HG03135 (cell line): ENCODE measurements around the gene SYT17.

ENCODE experiments used
- ATAC-seq: cut with Tn5 transposase; IDR thresholded peaks from one replicate; pipeline ENCODE4 v1.9.1; 2021; ENCODE audit warnings: mild to moderate bottlenecking, moderate library complexity; ENCODE audit not compliant: unreplicated experiment

SYT17 gene

GRCh38 chr16:19167710-19168370 is at the start of gene SYT17:
Gene SYT17, plus strand, starts transcription at chr16:19168240. Its CDS starts 407 bp downstream, at chr16:19168647.
- ATAC-seq: peak; percentile 55

GRCh38 chr16:19118938-19119431 is 49.1 kb upstream of the SYT17 start:
- ATAC-seq: no peak

GRCh38 chr16:19119564-19119963 is 48.5 kb upstream of the SYT17 start:
- ATAC-seq: no peak

GRCh38 chr16:19123535-19124178 is 44.4 kb upstream of the SYT17 start:
- no peak for ATAC-seq

GRCh38 chr16:19126300-19126699 is 41.7 kb upstream of the SYT17 start:
- no peak for ATAC-seq

- no peak for ATAC-seq
Measured at GRCh38 chr16:19127205-19127604, 40.8 kb upstream of the SYT17 start.

- ATAC-seq: no peak
Measured at GRCh38 chr16:19127674-19128131, 40.3 kb upstream of the SYT17 start.

GRCh38 chr16:19128454-19129200 is 39.4 kb upstream of the SYT17 start:
- no peak for ATAC-seq

- ATAC-seq: no peak
Measured at GRCh38 chr16:19130385-19130784, 37.7 kb upstream of the SYT17 start.

GRCh38 chr16:19130852-19131824 is 36.9 kb upstream of the SYT17 start:
- ATAC-seq: no peak

- ATAC-seq: no peak
Measured at GRCh38 chr16:19131825-19132218, 36.2 kb upstream of the SYT17 start.

- no peak for ATAC-seq
Measured at GRCh38 chr16:19132255-19132654, 35.8 kb upstream of the SYT17 start.

- ATAC-seq: no peak
Measured at GRCh38 chr16:19132898-19133297, 35.1 kb upstream of the SYT17 start.

- ATAC-seq: no peak
Measured at GRCh38 chr16:19133600-19133999, 34.4 kb upstream of the SYT17 start.

- no peak for ATAC-seq
Measured at GRCh38 chr16:19135201-19135842, 32.7 kb upstream of the SYT17 start.

- no peak for ATAC-seq
Measured at GRCh38 chr16:19135896-19136438, 32.1 kb upstream of the SYT17 start.

GRCh38 chr16:19136549-19137196 is 31.4 kb upstream of the SYT17 start:
- ATAC-seq: no peak

GRCh38 chr16:19137201-19138128 is 30.6 kb upstream of the SYT17 start:
- no peak for ATAC-seq
